GM21786 (cell line): Measurements from ENCODE around the gene HIVEP3.

ENCODE experiments used
- ATAC-seq: cut with Tn5 transposase; IDR thresholded peaks from one replicate; pipeline ENCODE4 v1.9.1; 2021; ENCODE audit not compliant: unreplicated experiment

Gene HIVEP3

GRCh38 chr1:41672173-41672572, 246.5 kb downstream of the HIVEP3 start:
- no peak for ATAC-seq

GRCh38 chr1:41671116-41671755, 247.5 kb downstream of the HIVEP3 start:
- no peak for ATAC-seq

- ATAC-seq, result no peak
Measured at GRCh38 chr1:41670217-41670957, 248.3 kb downstream of the HIVEP3 start.

- no peak for ATAC-seq
Measured at GRCh38 chr1:41668967-41669366, 249.8 kb downstream of the HIVEP3 start.

GRCh38 chr1:41668054-41668660, 250.6 kb downstream of the HIVEP3 start:
- ATAC-seq, result no peak

- ATAC-seq, result peak; percentile 75
Measured at GRCh38 chr1:41666981-41667631, 251.6 kb downstream of the HIVEP3 start.

GRCh38 chr1:41665962-41666917, 252.5 kb downstream of the HIVEP3 start:
- no peak for ATAC-seq

- ATAC-seq, result no peak
Measured at GRCh38 chr1:41664861-41665640, 253.7 kb downstream of the HIVEP3 start.

GRCh38 chr1:41663671-41664400, 254.9 kb downstream of the HIVEP3 start:
- ATAC-seq, result no peak

- no peak for ATAC-seq
Measured at GRCh38 chr1:41662765-41663437, 255.8 kb downstream of the HIVEP3 start.

- peak; percentile 50 for ATAC-seq
Measured at GRCh38 chr1:41662061-41662764, 256.5 kb downstream of the HIVEP3 start.

GRCh38 chr1:41661428-41662060, 257.2 kb downstream of the HIVEP3 start:
- peak; percentile 12 for ATAC-seq

GRCh38 chr1:41660570-41661427, 257.9 kb downstream of the HIVEP3 start:
- no peak for ATAC-seq

- ATAC-seq, result no peak
Measured at GRCh38 chr1:41659903-41660302, 258.8 kb downstream of the HIVEP3 start.

- no peak for ATAC-seq
Measured at GRCh38 chr1:41659159-41659495, 259.6 kb downstream of the HIVEP3 start.

GRCh38 chr1:41658431-41659158, 260.1 kb downstream of the HIVEP3 start:
- ATAC-seq, result no peak
